ENCODE results near the gene L3MBTL2. TPM values are rescaled to one million over a fixed set of nuclear protein-coding genes. Genes with fewer than 3 reads are reported as not detected.

L3MBTL2 gene
- total and polyA plus RNA-seq, 2 of the 13 experiments (the other 11 are each of a cell fraction or from before 2014, with no cell fraction given) = 13.8 to 33.7 TPM

GRCh38 chr22:41177622-41178424 is 27.3 kb upstream of the L3MBTL2 start:
- WGBS (ENCODE audit: low lambda C conversion rate) = 96% methylated on average over 4 of the region's 9 CpGs
- Histone ChIP-seq H3K79me2 (ENCODE audit: insufficient read depth, low read length) (no peaks in the 10 kb centered on the region), H2AFZ (ENCODE audit: low read length) (no peak overlapping the region), H3K27me3 (ENCODE audit: control insufficient read depth in 1 of 2, insufficient read depth in 2 of 2, low read length in 2 of 2) (no peaks in the 10 kb centered on the region), H3K4me1 (ENCODE audit: insufficient read depth, low read length) (no peaks in the 10 kb centered on the region), H3K4me2 (ENCODE audit: low read depth, low read length) (no peak overlapping the region), H4K20me1 (ENCODE audit: insufficient read depth, low read length) (no peaks in the 10 kb centered on the region), H3K4me3 (replicated peaks in 1 of 3; ENCODE audit: insufficient read depth in 1 of 3, low read depth in 2 of 3, low read length in 3 of 3) (no peak overlapping the region), H3K36me3 (replicated peaks in 1 of 2; ENCODE audit: control insufficient read depth in 1 of 2, insufficient read depth in 2 of 2, low read length in 2 of 2) (peaks cover 33 to 62% of the 10 kb centered on the region in 2 experiments), H3K27ac (ENCODE audit: extremely low read length, insufficient read depth, low read length) (no peak overlapping the region), H3K9me3 (ENCODE audit: low read length) (no peaks in the 10 kb centered on the region), H3K9ac (ENCODE audit: insufficient read depth, low read depth, low read length) (no peak overlapping the region)
- in situ Hi-C loops (cut with HindIII; ENCODE audit: extremely low pct_ligation_motif_present, low pct_unique_long_range_greater_than_20kb) = no loop called here
- no peak for DNase-seq (ENCODE audit: low spot score)
- ChIA-PET POLR2A (no interaction called here), CTCF (ENCODE audit: low intra/inter-chr PET ratio, low total read pairs) (no interaction called here)
- no peak for FAIRE-seq
- TF ChIP-seq AGO2 (optimal IDR thresholded peaks at IDR 0.05; ENCODE audit: low read depth, low read length) (peak; percentile 27), RBM22 (optimal IDR thresholded peaks at IDR 0.05; ENCODE audit: low read length) (peak; percentile 48), SAP130 (CRISPR knock-in tag; IDR thresholded peaks at IDR 0.05; ENCODE audit: low read depth) (no peak)
- BruUV-seq (replicated peaks) = no TSS peak
- ATAC-seq = peak; percentile 16
- intact Hi-C loops (cut with micrococcal nuclease; ENCODE audit: unreplicated experiment) = no loop called here

- no peaks in the 10 kb centered on the region for H3K27me3 ChIP-seq (ENCODE audit: control insufficient read depth in 1 of 2, insufficient read depth in 2 of 2, low read length in 2 of 2)
- no peaks in the 10 kb centered on the region for H4K20me1 ChIP-seq (ENCODE audit: insufficient read depth, low read length)
- 97% methylated on average over 7 of the region's 8 CpGs for WGBS (ENCODE audit: low lambda C conversion rate)
- BruUV-seq (replicated peaks) = no TSS peak
- H3K79me2 ChIP-seq (ENCODE audit: insufficient read depth, low read length) = no peaks in the 10 kb centered on the region
- no peak; the same call in 2 of the 3 replicates for ATAC-seq
- H3K4me2 ChIP-seq (ENCODE audit: low read depth, low read length) = no peak overlapping the region
- no peaks in the 10 kb centered on the region for H3K9me3 ChIP-seq (ENCODE audit: low read length)
- DNase-seq (ENCODE audit: low spot score) = no peak
- no peak overlapping the region for H2AFZ ChIP-seq (ENCODE audit: low read length)
- FAIRE-seq = no peak
- H3K4me1 ChIP-seq (ENCODE audit: insufficient read depth, low read length) = no peaks in the 10 kb centered on the region
- H3K4me3 ChIP-seq (replicated peaks in 1 of 3; ENCODE audit: insufficient read depth in 1 of 3, low read depth in 2 of 3, low read length in 3 of 3) = no peak overlapping the region
- H3K9ac ChIP-seq (ENCODE audit: insufficient read depth, low read depth, low read length) = no peak overlapping the region
- peaks cover 31 to 55% of the 10 kb centered on the region in 2 experiments for H3K36me3 ChIP-seq (replicated peaks in 1 of 2; ENCODE audit: control insufficient read depth in 1 of 2, insufficient read depth in 2 of 2, low read length in 2 of 2)
- CTCF ChIA-PET (ENCODE audit: low intra/inter-chr PET ratio, low total read pairs) = no interaction called here
- no peak overlapping the region for H3K27ac ChIP-seq (ENCODE audit: extremely low read length, insufficient read depth, low read length)
- in situ Hi-C loops (cut with HindIII; ENCODE audit: extremely low pct_ligation_motif_present, low pct_unique_long_range_greater_than_20kb) (no loop called here), intact Hi-C loops (cut with micrococcal nuclease; ENCODE audit: unreplicated experiment) (no loop called here)
- POLR2A ChIA-PET = no interaction called here
- TF ChIP-seq NCOR1 (IDR thresholded peaks at IDR 0.05; ENCODE audit: borderline replicate concordance, low read length) (no peak), ATF3 (CRISPR knock-in tag; IDR thresholded peaks at IDR 0.05) (no peak), TEAD3 (CRISPR knock-in tag; optimal IDR thresholded peaks at IDR 0.05; ENCODE audit: borderline replicate concordance) (no peak), PAX8 (CRISPR knock-in tag; IDR thresholded peaks at IDR 0.05; ENCODE audit: borderline replicate concordance) (no peak), CBX5 (CRISPR knock-in tag; IDR thresholded peaks at IDR 0.05; ENCODE audit: borderline replicate concordance) (no peak), HCFC1 (IDR thresholded peaks at IDR 0.05; ENCODE audit: low read depth, low read length) (no peak), CHCHD3 (CRISPR knock-in tag; IDR thresholded peaks at IDR 0.05) (no peak), ZNF607 (CRISPR knock-in tag; IDR thresholded peaks at IDR 0.05; ENCODE audit: borderline replicate concordance) (no peak), POLR2AphosphoS5 (IDR thresholded peaks at IDR 0.05; ENCODE audit: low read depth, low read length) (peak; percentile 28; the same call in 1 of the 2 replicates), MEIS1 (CRISPR knock-in tag; IDR thresholded peaks at IDR 0.05; ENCODE audit: borderline replicate concordance) (no peak), BCLAF1 (IDR thresholded peaks at IDR 0.05) (no peak)
Measured at GRCh38 chr22:41178425-41178975, 26.6 kb upstream of the L3MBTL2 start.
